Endometrial microvascular endothelial cells (primary cell): ENCODE results near the gene OSBPL8. TPM values are rescaled to one million over a fixed set of nuclear protein-coding genes. Genes with fewer than 3 reads are reported as not detected.
"Not testable (repeated sequence)": the region's sequence is repeated elsewhere in the genome, so short reads cannot be mapped to it uniquely, and the experiment has no call there.

Experiments used
- in situ Hi-C: cut with HindIII; loops from 2 replicates; pipeline ENCODE4 v1.10.0; 2017; ENCODE audit warnings: low sequenced_read_pairs, low pct_unique_long_range_greater_than_20kb; ENCODE audit errors: inconsistent ontology term
- total RNA-seq: library from RNA; depleted of rRNA; stranded (reverse); fragments of >200 nt; gene quantifications from one replicate; pipeline ENCODE4 v1.2.3, GENCODE V29; 2015; ENCODE audit errors: inconsistent ontology term

The OSBPL8 gene
- total RNA-seq, 1 donor from 2014 or later = 36.8 TPM

GRCh38 chr12:76391461-76391860 lies 168.1 kb downstream of the OSBPL8 start:
- in situ Hi-C loops = no loop called here

GRCh38 chr12:76387614-76388013 lies 172.0 kb downstream of the OSBPL8 start:
- in situ Hi-C loops = no loop called here

- in situ Hi-C loops = no loop called here
Observed at GRCh38 chr12:76384560-76384959, 175.0 kb downstream of the OSBPL8 start.

GRCh38 chr12:76383988-76384387 lies 175.6 kb downstream of the OSBPL8 start:
- in situ Hi-C loops = no loop called here

- in situ Hi-C loops = no loop called here
Observed at GRCh38 chr12:76379261-76379660, 180.3 kb downstream of the OSBPL8 start.

GRCh38 chr12:76376876-76377275 lies 182.7 kb downstream of the OSBPL8 start:
- in situ Hi-C loops = not testable (repeated sequence)

- in situ Hi-C loops = no loop called here
Observed at GRCh38 chr12:76375939-76376338, 183.6 kb downstream of the OSBPL8 start.

- in situ Hi-C loops = no loop called here
Observed at GRCh38 chr12:76375470-76375869, 184.1 kb downstream of the OSBPL8 start.

GRCh38 chr12:76374386-76375020 lies 185.1 kb downstream of the OSBPL8 start:
- in situ Hi-C loops = no loop called here

GRCh38 chr12:76368230-76368629 lies 191.3 kb downstream of the OSBPL8 start:
- in situ Hi-C loops = no loop called here

GRCh38 chr12:76366163-76366562 lies 193.4 kb downstream of the OSBPL8 start:
- in situ Hi-C loops = no loop called here

GRCh38 chr12:76364131-76364530 lies 195.4 kb downstream of the OSBPL8 start:
- in situ Hi-C loops = not testable (repeated sequence)

- in situ Hi-C loops = no loop called here
Observed at GRCh38 chr12:76360316-76360715, 199.3 kb downstream of the OSBPL8 start.

- in situ Hi-C loops = no loop called here
Observed at GRCh38 chr12:76356071-76356470, 203.5 kb downstream of the OSBPL8 start.

- in situ Hi-C loops = loop anchor here (25.0 kb wide), 1 partner anchor 211 kb away; no protein-coding TSS in a partner anchor
Observed at GRCh38 chr12:76348079-76348901, 211.3 kb downstream of the OSBPL8 start, which contains the start of gene BBS10. Gene BBS10, minus strand, starts transcription at chr12:76348415. Its CDS starts 57 bp downstream, at chr12:76348358.

GRCh38 chr12:76346798-76347420 lies 212.7 kb downstream of the OSBPL8 start:
- in situ Hi-C loops = loop anchor here (25.0 kb wide), 1 partner anchor 210 kb away; no protein-coding TSS in a partner anchor

- in situ Hi-C loops = loop anchor here (25.0 kb wide), 1 partner anchor 209 kb away; no protein-coding TSS in a partner anchor
Observed at GRCh38 chr12:76346236-76346635, 213.3 kb downstream of the OSBPL8 start.

GRCh38 chr12:76345569-76345968 lies 214.0 kb downstream of the OSBPL8 start:
- in situ Hi-C loops = loop anchor here (25.0 kb wide), 1 partner anchor 208 kb away; no protein-coding TSS in a partner anchor

- in situ Hi-C loops = loop anchor here (25.0 kb wide), 1 partner anchor 204 kb away; no protein-coding TSS in a partner anchor
Observed at GRCh38 chr12:76341436-76342030, 218.0 kb downstream of the OSBPL8 start.
